OCI-LY1 (cell line): ENCODE measurements around the gene CAMLG.

ENCODE experiments used
- H2AFZ ChIP-seq: fragments of 200-600 bp; sonication (generic), shearing (Covaris generic); 2 replicates; pipeline ENCODE4 v1.6.0; 2014; ENCODE audit warnings: antibody characterized with exemption, mild to moderate bottlenecking, low read length
- H3F3A ChIP-seq: fragments of 200-600 bp; sonication (generic), shearing (Covaris generic); 2 replicates; pipeline ENCODE4 v1.6.0; 2014; ENCODE audit warnings: mild to moderate bottlenecking, antibody characterized with exemption, low read length, moderate library complexity; ENCODE audit not compliant: insufficient read depth
- H3K27ac ChIP-seq: fragments of 200-600 bp; sonication (generic); 2 replicates; pipeline ENCODE4 v1.5.1; 2014; ENCODE audit warnings: low read length, mixed run types, mild to moderate bottlenecking, low read depth; ENCODE audit not compliant: poor library complexity, severe bottlenecking
- H3K27me3 ChIP-seq: fragments of 200-600 bp; sonication (generic); 2 replicates; pipeline ENCODE4 v1.6.0; 2014; ENCODE audit warnings: antibody characterized with exemption, mild to moderate bottlenecking, low read length, moderate library complexity; ENCODE audit not compliant: insufficient read depth
- H3K36me3 ChIP-seq: fragments of 200-600 bp; sonication (generic); 2 replicates; pipeline ENCODE4 v1.6.1; 2014; ENCODE audit warnings: mild to moderate bottlenecking, antibody characterized with exemption, low read length, moderate library complexity, mixed read lengths; ENCODE audit not compliant: insufficient read depth
- H3K4me1 ChIP-seq: fragments of 200-600 bp; sonication (generic); 2 replicates; pipeline ENCODE4 v1.5.1; 2014; ENCODE audit warnings: mild to moderate bottlenecking, low read length, moderate library complexity; ENCODE audit not compliant: insufficient read depth, severe bottlenecking
- H3K4me2 ChIP-seq: fragments of 200-600 bp; sonication (generic), shearing (Covaris generic); 2 replicates; pipeline ENCODE4 v1.6.1; 2014; ENCODE audit warnings: low read length
- H3K4me3 ChIP-seq: fragments of 200-600 bp; sonication (generic); 2 replicates; pipeline ENCODE4 v1.5.1; 2014; ENCODE audit warnings: low read length, low read depth, mild to moderate bottlenecking, mixed read lengths; ENCODE audit not compliant: poor library complexity, severe bottlenecking
- H3K79me2 ChIP-seq: fragments of 200-600 bp; shearing (Covaris generic); 2 replicates; pipeline ENCODE4 v1.6.1; 2016; ENCODE audit warnings: mixed run types, low read length, mixed read lengths; ENCODE audit not compliant: insufficient read depth
- H3K9ac ChIP-seq: fragments of 200-600 bp; sonication (generic), shearing (Covaris generic); 2 replicates; pipeline ENCODE4 v1.6.1; 2014; ENCODE audit warnings: mild to moderate bottlenecking, low read length, mixed read lengths
- H3K9me2 ChIP-seq: fragments of 200-600 bp; sonication (generic), shearing (Covaris generic); 2 replicates; pipeline ENCODE4 v1.6.1; 2014; ENCODE audit warnings: low read depth, mild to moderate bottlenecking, low read length, mixed read lengths
- H3K9me3 ChIP-seq: fragments of 200-600 bp; shearing (Covaris generic); 2 replicates; pipeline ENCODE4 v1.6.1; 2014; ENCODE audit warnings: low read length, mixed read lengths
- H4K20me1 ChIP-seq: fragments of 200-600 bp; sonication (generic), shearing (Covaris generic); 2 replicates; pipeline ENCODE4 v1.6.0; 2016; ENCODE audit warnings: mild to moderate bottlenecking, low read length; ENCODE audit not compliant: insufficient read depth
- EZH2 ChIP-seq: fragments of 200-600 bp; sonication (generic), shearing (Covaris generic); IDR thresholded peaks from 2 replicates; pipeline ENCODE4 v1.8.0; 2017; ENCODE audit warnings: borderline replicate concordance, mixed run types, mild to moderate bottlenecking, antibody characterized with exemption, low read length, moderate library complexity, mixed read lengths
- TF ChIP-seq, protein P1 (sequence below): fragments of 200-600 bp; sonication (generic), shearing (Covaris generic); IDR thresholded peaks from 2 replicates; pipeline ENCODE4 v1.5.1; 2017; ENCODE audit warnings: mild to moderate bottlenecking, antibody characterized with exemption, low read length, moderate library complexity, mixed read lengths

CAMLG gene

DNA sequence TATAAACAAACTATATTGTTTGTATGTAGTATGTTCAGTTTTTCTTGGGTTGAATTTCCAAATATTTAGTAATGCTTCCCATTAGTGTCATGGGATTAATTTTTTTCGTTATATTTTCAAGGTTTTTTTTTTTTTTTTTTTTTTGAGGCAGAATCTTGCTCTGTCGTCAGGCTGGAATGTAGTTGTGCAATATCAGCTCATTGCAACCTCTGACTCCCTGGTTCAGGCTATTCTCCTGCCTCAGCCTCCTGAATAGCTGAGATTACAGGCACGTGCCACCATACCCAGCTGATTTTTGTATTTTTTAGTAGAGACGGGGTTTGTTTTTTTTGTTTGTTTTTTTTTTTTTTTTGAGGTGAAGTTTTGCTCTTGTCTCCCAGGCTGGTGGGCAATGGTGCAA, 30.9 kb downstream of the CAMLG start:
- no peaks in the 10 kb centered on the region for H3K4me1 ChIP-seq
- H3K27ac ChIP-seq = no peak overlapping the region
- H4K20me1 ChIP-seq = no peaks in the 10 kb centered on the region
- no peak overlapping the region for H3K4me3 ChIP-seq
- H3K9me3 ChIP-seq = no peaks in the 10 kb centered on the region
- no peaks in the 10 kb centered on the region for H3K9me2 ChIP-seq
- no peak for TF ChIP-seq EZH2
- TF ChIP-seq, protein P1, sequence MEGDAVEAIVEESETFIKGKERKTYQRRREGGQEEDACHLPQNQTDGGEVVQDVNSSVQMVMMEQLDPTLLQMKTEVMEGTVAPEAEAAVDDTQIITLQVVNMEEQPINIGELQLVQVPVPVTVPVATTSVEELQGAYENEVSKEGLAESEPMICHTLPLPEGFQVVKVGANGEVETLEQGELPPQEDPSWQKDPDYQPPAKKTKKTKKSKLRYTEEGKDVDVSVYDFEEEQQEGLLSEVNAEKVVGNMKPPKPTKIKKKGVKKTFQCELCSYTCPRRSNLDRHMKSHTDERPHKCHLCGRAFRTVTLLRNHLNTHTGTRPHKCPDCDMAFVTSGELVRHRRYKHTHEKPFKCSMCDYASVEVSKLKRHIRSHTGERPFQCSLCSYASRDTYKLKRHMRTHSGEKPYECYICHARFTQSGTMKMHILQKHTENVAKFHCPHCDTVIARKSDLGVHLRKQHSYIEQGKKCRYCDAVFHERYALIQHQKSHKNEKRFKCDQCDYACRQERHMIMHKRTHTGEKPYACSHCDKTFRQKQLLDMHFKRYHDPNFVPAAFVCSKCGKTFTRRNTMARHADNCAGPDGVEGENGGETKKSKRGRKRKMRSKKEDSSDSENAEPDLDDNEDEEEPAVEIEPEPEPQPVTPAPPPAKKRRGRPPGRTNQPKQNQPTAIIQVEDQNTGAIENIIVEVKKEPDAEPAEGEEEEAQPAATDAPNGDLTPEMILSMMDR = no peak
- H3F3A ChIP-seq = no peaks in the 10 kb centered on the region
- H3K36me3 ChIP-seq = peaks cover 95% of the 10 kb centered on the region
- no peak overlapping the region for H3K9ac ChIP-seq
- no peaks in the 10 kb centered on the region for H3K79me2 ChIP-seq
- no peaks in the 10 kb centered on the region for H3K27me3 ChIP-seq
- no peak overlapping the region for H2AFZ ChIP-seq
- H3K4me2 ChIP-seq = no peak overlapping the region

DNA sequence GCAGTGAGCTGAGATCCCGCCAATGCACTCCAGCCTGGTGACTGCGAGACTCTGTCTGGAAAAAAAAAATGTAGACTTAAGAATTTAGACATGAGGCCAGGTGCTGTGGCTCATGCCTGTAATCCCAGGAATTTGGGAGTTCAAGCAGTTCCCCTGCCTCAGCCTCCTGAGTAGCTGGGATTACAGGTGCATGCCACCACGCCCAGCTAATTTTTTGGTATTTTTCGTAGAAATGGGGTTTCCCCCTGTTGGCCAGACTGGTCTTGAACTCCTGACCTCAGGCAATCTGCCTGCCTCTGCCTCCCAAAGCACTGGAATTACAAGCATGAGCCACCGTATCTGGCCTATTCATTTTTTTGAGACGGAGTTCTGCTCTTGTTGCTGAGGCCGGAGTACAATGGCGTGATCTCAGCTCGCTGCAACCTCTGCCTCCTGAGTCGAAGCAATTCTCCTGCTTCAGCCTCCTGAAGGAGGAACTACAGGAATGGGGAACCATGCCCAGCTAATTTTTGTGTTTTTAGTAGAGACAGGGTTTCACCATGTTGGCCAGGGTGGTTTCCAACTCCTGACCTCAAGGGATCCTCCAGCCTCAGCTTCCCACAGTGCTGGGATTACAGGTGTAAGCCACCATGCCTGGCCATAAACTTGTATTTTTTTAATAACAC, 34.2 kb downstream of the CAMLG start:
- Histone ChIP-seq H4K20me1 (no peaks in the 10 kb centered on the region), H3K79me2 (no peaks in the 10 kb centered on the region), H2AFZ (no peak overlapping the region), H3K4me2 (no peak overlapping the region), H3K4me3 (no peak overlapping the region), H3K4me1 (no peaks in the 10 kb centered on the region), H3F3A (no peaks in the 10 kb centered on the region), H3K36me3 (peaks cover 95% of the 10 kb centered on the region), H3K9ac (no peak overlapping the region), H3K9me2 (no peaks in the 10 kb centered on the region), H3K9me3 (no peaks in the 10 kb centered on the region), H3K27me3 (no peaks in the 10 kb centered on the region), H3K27ac (no peak overlapping the region)
- TF ChIP-seq, protein P1 = no peak
- no peak for TF ChIP-seq EZH2

DNA sequence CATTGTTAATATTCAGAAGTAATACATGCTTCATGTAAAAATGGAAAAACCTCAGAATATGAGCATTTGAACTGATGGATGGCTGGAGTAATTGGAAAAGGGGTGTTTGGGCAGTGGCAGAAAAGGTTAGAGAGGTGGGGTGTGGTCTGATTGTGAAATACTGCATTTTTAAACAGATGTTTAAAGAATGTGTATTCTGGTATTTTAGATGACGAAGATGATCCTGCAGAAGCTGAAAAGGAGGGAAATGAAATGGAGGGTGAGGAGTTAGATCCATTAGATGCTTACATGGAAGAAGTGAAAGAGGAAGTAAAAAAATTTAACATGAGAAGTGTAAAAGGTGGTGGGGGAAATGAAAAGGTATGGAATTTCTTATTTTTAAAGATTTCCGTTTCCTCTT, 39.0 kb downstream of the CAMLG start:
- H3K4me3 ChIP-seq = no peak overlapping the region
- no peaks in the 10 kb centered on the region for H3K9me2 ChIP-seq
- no peaks in the 10 kb centered on the region for H3F3A ChIP-seq
- H3K27me3 ChIP-seq = no peaks in the 10 kb centered on the region
- no peak for TF ChIP-seq EZH2
- TF ChIP-seq, protein P1 = no peak
- H3K36me3 ChIP-seq = peaks cover 90% of the 10 kb centered on the region
- H2AFZ ChIP-seq = no peak overlapping the region
- no peaks in the 10 kb centered on the region for H3K4me1 ChIP-seq
- no peak overlapping the region for H3K9ac ChIP-seq
- H4K20me1 ChIP-seq = no peaks in the 10 kb centered on the region
- H3K27ac ChIP-seq = no peak overlapping the region
- no peaks in the 10 kb centered on the region for H3K9me3 ChIP-seq
- H3K4me2 ChIP-seq = no peak overlapping the region
- H3K79me2 ChIP-seq = no peaks in the 10 kb centered on the region
